Gastrocnemius medialis (tissue), 4 donors: ENCODE measurements around the gene LHX5.

Experiments used
- CTCF ChIP-seq, 5 experiments: fragments of 450-650 bp in 3 of 5; fragments of 200-600 bp in 2 of 5; sonication (generic) in 2 of 5; IDR thresholded peaks in 4 of 5; conservative IDR thresholded peaks in 1 of 5; 1 replicate in 4 of 5; 2 replicates in 1 of 5; pipeline ENCODE4 v1.5.1; 2016 to 2019; ENCODE audit warnings: antibody characterized with exemption in 5 of 5, mild to moderate bottlenecking in 3 of 5, moderate library complexity in 3 of 5
- POLR2A ChIP-seq, 2 donors: fragments of 450-650 bp; IDR thresholded peaks; one replicate each; pipeline ENCODE4 v1.6.1; 2017; ENCODE audit warnings: antibody characterized with exemption in 2 of 2, mild to moderate bottlenecking in 2 of 2, moderate library complexity in 2 of 2

GRCh38 chr12:113478351-113479011, 6.8 kb upstream of the LHX5 start:
- TF ChIP-seq POLR2A (IDR thresholded peaks at IDR 0.05): no peak
- no peak for TF ChIP-seq CTCF (IDR thresholded peaks at IDR 0.05 in 4 of 5, conservative IDR thresholded peaks at IDR 0.05 in 1 of 5)
